Lower leg skin (tissue), 3 donors: ENCODE measurements around the gene SPTAN1.

Experiments used
- CTCF ChIP-seq, 3 donors: fragments of 450-650 bp; IDR thresholded peaks; one replicate each; pipeline ENCODE4 v1.5.1; 2016; ENCODE audit warnings: antibody characterized with exemption in 3 of 3, mild to moderate bottlenecking in 3 of 3, moderate library complexity in 2 of 3
- POLR2A ChIP-seq, 2 donors: fragments of 450-650 bp; IDR thresholded peaks; one replicate each; pipeline ENCODE4 v1.6.1; 2016 to 2017; ENCODE audit warnings: antibody characterized with exemption in 2 of 2, mild to moderate bottlenecking in 1 of 2, moderate library complexity in 1 of 2

- TF ChIP-seq POLR2A (IDR thresholded peaks at IDR 0.05) (no peak), CTCF (IDR thresholded peaks at IDR 0.05) (no peak)
These were observed 102.1 kb downstream of the SPTAN1 start for GRCh38 chr9:128654481-128654880.
